MM.1S (cell line): ENCODE measurements around the gene ARHGAP4.

Experiments used
- DNase-seq: peaks from one replicate; pipeline ENCODE4 v3.0.0-alpha.2; 2015
- H2AFZ ChIP-seq: fragments of 300-600 bp; sonication (generic); 2 replicates; pipeline ENCODE4 v1.6.0; 2016; ENCODE audit warnings: antibody characterized with exemption, low read length
- H3F3A ChIP-seq: fragments of 300-600 bp; sonication (generic); 2 replicates; pipeline ENCODE4 v1.6.1; 2016; ENCODE audit warnings: mild to moderate bottlenecking, antibody characterized with exemption, low read length, moderate library complexity, mixed read lengths; ENCODE audit not compliant: insufficient read depth
- H3K27ac ChIP-seq: fragments of 300-600 bp; sonication (generic); 2 replicates; pipeline ENCODE4 v1.5.1; 2016; ENCODE audit warnings: mild to moderate bottlenecking, low read length
- H3K27me3 ChIP-seq: fragments of 300-600 bp; sonication (generic); replicated peaks from 2 replicates; pipeline ENCODE4 v1.6.0; 2016; ENCODE audit warnings: low read length; ENCODE audit not compliant: insufficient read depth
- H3K36me3 ChIP-seq: fragments of 300-600 bp; sonication (generic); replicated peaks from 2 replicates; pipeline ENCODE4 v1.6.1; 2016; ENCODE audit warnings: mild to moderate bottlenecking, low read length, mixed read lengths; ENCODE audit not compliant: insufficient read depth
- H3K4me1 ChIP-seq: fragments of 300-600 bp; sonication (generic); 2 replicates; pipeline ENCODE4 v1.6.1; 2016; ENCODE audit warnings: low read length, mixed read lengths
- H3K4me2 ChIP-seq: fragments of 300-600 bp; sonication (generic); 2 replicates; pipeline ENCODE4 v1.6.0; 2016; ENCODE audit warnings: low read depth, low read length
- H3K4me3 ChIP-seq: fragments of 300-600 bp; sonication (generic); 2 replicates; pipeline ENCODE4 v1.5.1; 2016; ENCODE audit warnings: low read length, mixed read lengths
- H3K79me2 ChIP-seq: fragments of 300-600 bp; sonication (generic); 2 replicates; pipeline ENCODE4 v1.6.1; 2016; ENCODE audit warnings: mixed run types, low read length, mixed read lengths
- H3K9ac ChIP-seq: fragments of 300-600 bp; sonication (generic); 2 replicates; pipeline ENCODE4 v1.6.1; 2016; ENCODE audit warnings: low read length, mixed read lengths
- H3K9me2 ChIP-seq: fragments of 300-600 bp; sonication (generic); replicated peaks from 2 replicates; pipeline ENCODE4 v1.6.1; 2016; ENCODE audit warnings: mild to moderate bottlenecking, low read length, mixed read lengths; ENCODE audit not compliant: insufficient read depth
- H3K9me3 ChIP-seq: fragments of 300-600 bp; sonication (generic); replicated peaks from 2 replicates; pipeline ENCODE4 v1.6.1; 2016; ENCODE audit warnings: mild to moderate bottlenecking, low read length, mixed read lengths; ENCODE audit not compliant: insufficient read depth
- H4K20me1 ChIP-seq: fragments of 300-600 bp; sonication (generic); 2 replicates; pipeline ENCODE4 v1.6.1; 2016; ENCODE audit warnings: mild to moderate bottlenecking, low read length, moderate library complexity, mixed read lengths; ENCODE audit not compliant: insufficient read depth
- CTCF ChIP-seq: fragments of 300-600 bp; sonication (generic); IDR thresholded peaks from 2 replicates; pipeline ENCODE4 v1.5.1; 2016; ENCODE audit warnings: antibody characterized with exemption, low read length, mixed read lengths
- EZH2 ChIP-seq: fragments of 300-600 bp; sonication (generic); optimal IDR thresholded peaks from 2 replicates; pipeline ENCODE3; 2017; ENCODE audit warnings: low read depth, mild to moderate bottlenecking, antibody characterized with exemption, low read length, mixed read lengths
- EZH2phosphoT487 ChIP-seq: fragments of 300-600 bp; sonication (generic); IDR thresholded peaks from 2 replicates; pipeline ENCODE4 v1.6.1; 2018; ENCODE audit warnings: antibody characterized with exemption, low read length

ARHGAP4 gene

DNA sequence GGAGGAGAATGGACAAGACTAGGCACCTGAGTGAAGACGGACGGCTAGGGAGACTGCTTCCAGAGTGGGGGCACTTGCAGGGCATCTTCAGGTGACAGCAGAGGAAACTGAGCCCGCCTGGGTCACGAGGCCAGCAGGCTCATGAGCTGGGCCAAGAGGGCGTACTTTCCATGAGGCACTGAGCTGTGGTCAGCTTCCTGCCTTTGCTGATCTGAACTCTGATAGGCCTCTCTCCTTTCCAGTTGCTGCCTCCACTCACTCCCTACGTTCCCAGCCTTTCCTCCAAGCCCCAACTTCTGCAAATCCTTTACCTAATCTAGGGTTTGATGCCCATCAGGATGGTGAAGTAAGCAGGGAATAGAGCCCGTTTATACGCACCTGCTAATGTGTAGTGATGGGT is 38.7 kb downstream of the ARHGAP4 start:
- no peak overlapping the region for H3K27ac ChIP-seq
- H3F3A ChIP-seq = no peaks in the 10 kb centered on the region
- H3K9me3 ChIP-seq = no peaks in the 10 kb centered on the region
- no peak overlapping the region for H3K4me3 ChIP-seq
- H3K9me2 ChIP-seq = no peaks in the 10 kb centered on the region
- peaks cover 22% of the 10 kb centered on the region for H3K27me3 ChIP-seq
- no peaks in the 10 kb centered on the region for H3K79me2 ChIP-seq
- H3K4me1 ChIP-seq = no peaks in the 10 kb centered on the region
- no peak for DNase-seq
- no peak overlapping the region for H2AFZ ChIP-seq
- H3K4me2 ChIP-seq = no peak overlapping the region
- TF ChIP-seq EZH2phosphoT487 (no peak), EZH2 (no peak), CTCF (no peak)
- H3K9ac ChIP-seq = no peak overlapping the region
- no peaks in the 10 kb centered on the region for H3K36me3 ChIP-seq
- H4K20me1 ChIP-seq = no peaks in the 10 kb centered on the region

GRCh38 chrX:153886915-153887314 is 39.1 kb downstream of the ARHGAP4 start:
- no peak overlapping the region for H3K4me2 ChIP-seq
- no peak overlapping the region for H2AFZ ChIP-seq

DNA sequence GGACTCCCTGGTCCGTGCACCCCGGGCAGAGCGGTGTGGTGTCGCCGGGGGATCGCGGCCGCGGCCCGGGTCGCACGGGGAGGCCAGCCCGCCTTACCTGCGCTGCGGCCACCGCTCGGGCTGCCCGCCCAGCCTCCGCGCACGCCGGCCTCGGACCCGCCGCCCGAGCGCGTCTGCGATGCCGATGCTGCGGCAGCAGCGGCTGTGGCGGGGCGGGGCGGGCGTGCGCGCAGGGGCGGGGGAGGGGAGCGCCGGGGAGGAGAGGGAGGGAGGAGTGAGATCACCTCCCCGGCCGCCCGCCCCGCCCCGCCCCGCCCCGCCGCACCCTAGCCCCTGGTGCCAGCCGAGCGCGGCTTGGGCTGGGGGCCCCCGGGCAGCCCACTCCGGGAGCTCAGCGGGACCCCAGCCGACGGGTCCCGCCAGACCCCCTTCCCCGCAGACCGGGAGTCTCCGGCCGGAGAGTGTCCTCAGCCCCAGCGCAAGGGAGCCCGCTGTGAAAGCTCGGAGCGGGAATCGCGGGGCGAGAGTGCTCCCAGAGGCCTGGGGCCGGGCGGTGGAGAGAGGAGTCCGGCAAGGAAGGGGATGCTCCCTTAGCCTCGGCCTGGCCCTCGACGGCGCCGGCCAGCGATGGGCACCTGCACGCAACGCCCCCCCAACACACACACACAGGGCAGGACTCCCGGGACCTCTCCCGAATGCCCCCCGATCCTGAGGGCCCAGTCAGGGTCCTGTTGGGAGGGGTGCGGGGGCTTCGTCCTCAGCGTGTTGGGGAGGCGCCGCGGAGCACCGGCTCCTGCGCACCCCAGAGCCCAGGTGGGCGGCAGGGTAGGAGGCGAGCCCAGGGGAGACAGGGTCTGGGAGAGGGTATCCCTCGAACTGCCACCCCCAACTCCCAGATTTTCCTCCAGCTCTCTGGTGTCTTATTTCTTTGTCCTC is 39.8 kb downstream of the ARHGAP4 start, which contains the start of gene L1CAM:
Gene L1CAM, minus strand, starts transcription at position 206 of the 936 bp plus-strand sequence. CDS start 10,337 bp downstream, outside the sequence.
- no peak within 1 kb of the TSS for H3K4me3 ChIP-seq
- H3F3A ChIP-seq = no peaks in the 10 kb centered on the region
- no peaks in the 10 kb centered on the region for H3K36me3 ChIP-seq
- H3K79me2 ChIP-seq = no peaks in the 10 kb centered on the region
- no peaks in the 10 kb centered on the region for H3K9me2 ChIP-seq
- no peaks in the 10 kb centered on the region for H3K4me1 ChIP-seq
- H3K27ac ChIP-seq = no peak within 1 kb of the TSS
- no peak for TF ChIP-seq CTCF
- TF ChIP-seq EZH2phosphoT487 = no peak
- no peaks in the 10 kb centered on the region for H4K20me1 ChIP-seq
- H2AFZ ChIP-seq = no peak within 1 kb of the TSS
- no peak within 1 kb of the TSS for H3K4me2 ChIP-seq
- H3K9me3 ChIP-seq = no peaks in the 10 kb centered on the region
- H3K27me3 ChIP-seq = peaks cover 33% of the 10 kb centered on the region
- no peak for DNase-seq
- no peak within 1 kb of the TSS for H3K9ac ChIP-seq

More at GRCh38 chrX:153886915-153887314, 39.1 kb downstream of the ARHGAP4 start:
- Histone ChIP-seq H3K4me3 (no peak overlapping the region), H3K9ac (no peak overlapping the region), H3K9me2 (no peaks in the 10 kb centered on the region), H3K36me3 (no peaks in the 10 kb centered on the region), H3K9me3 (no peaks in the 10 kb centered on the region), H3K27ac (no peak overlapping the region), H4K20me1 (no peaks in the 10 kb centered on the region), H3K79me2 (no peaks in the 10 kb centered on the region), H3K4me1 (no peaks in the 10 kb centered on the region), H3K27me3 (peaks cover 26% of the 10 kb centered on the region), H3F3A (no peaks in the 10 kb centered on the region)
- DNase-seq = no peak
- TF ChIP-seq EZH2phosphoT487 (no peak), CTCF (no peak), EZH2 (no peak)
